GM12892 (cell line): ENCODE data around the gene IRS4.
A peak's percentile ranks its signal among the peaks of the same experiment; 100 is the strongest.

Experiments
- DNase-seq: peaks from one replicate; pipeline ENCODE4 v3.0.0; 2011; ENCODE audit not compliant: insufficient read length
- FAIRE-seq: peaks from 2 replicates; lab custom pipeline; 2011; peaks lifted over from hg19 to GRCh38; lab: Jason Lieb, UNC
- POLR2A ChIP-seq: IDR thresholded peaks from 2 replicates; pipeline ENCODE4 v1.6.1; 2011; ENCODE audit warnings: low read depth, low read length, control low read depth
- POLR2AphosphoS5 ChIP-seq: IDR thresholded peaks from 2 replicates; pipeline ENCODE4 v1.6.1; 2011; ENCODE audit warnings: low read depth, low read length, control low read depth
- TAF1 ChIP-seq: IDR thresholded peaks from 2 replicates; pipeline ENCODE4 v1.6.1; 2011; ENCODE audit warnings: low read depth, mild to moderate bottlenecking, control low read depth, low read length, borderline replicate concordance

IRS4 gene

GRCh38 chrX:108722561-108722960 is 13.8 kb downstream of the IRS4 start:
- FAIRE-seq (no peak), DNase-seq (no peak)
- no peak for TF ChIP-seq POLR2AphosphoS5

- no peak for DNase-seq
- no peak for TF ChIP-seq POLR2A
- TF ChIP-seq TAF1, result no peak
- no peak for TF ChIP-seq POLR2AphosphoS5
These were observed 23.5 kb downstream of the IRS4 start for GRCh38 chrX:108712886-108713285.

DNA sequence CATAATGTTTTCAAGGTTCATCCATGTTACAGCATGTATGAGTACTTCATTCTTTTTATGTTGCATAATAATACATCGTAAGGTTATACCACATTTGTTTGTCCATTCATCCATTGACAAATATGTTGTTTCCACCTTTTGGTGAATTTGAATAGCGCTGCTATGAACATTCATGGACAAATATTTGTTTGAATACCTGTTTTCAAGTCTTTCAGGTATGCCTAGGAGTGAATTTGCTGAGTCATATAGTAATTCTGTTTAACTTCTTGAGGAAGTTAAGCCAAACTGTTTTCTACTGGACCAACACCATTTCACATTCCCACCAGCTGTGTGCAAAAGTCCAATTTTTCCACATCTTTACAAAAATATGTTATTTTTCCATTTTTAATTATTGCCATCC is 31.5 kb downstream of the IRS4 start:
- FAIRE-seq, result peak; percentile 60
- no peak for DNase-seq
- TF ChIP-seq POLR2A, result no peak
- TF ChIP-seq POLR2AphosphoS5, result no peak
- TF ChIP-seq TAF1, result no peak

More at GRCh38 chrX:108712886-108713285, 23.5 kb downstream of the IRS4 start:
- FAIRE-seq, result no peak

DNA sequence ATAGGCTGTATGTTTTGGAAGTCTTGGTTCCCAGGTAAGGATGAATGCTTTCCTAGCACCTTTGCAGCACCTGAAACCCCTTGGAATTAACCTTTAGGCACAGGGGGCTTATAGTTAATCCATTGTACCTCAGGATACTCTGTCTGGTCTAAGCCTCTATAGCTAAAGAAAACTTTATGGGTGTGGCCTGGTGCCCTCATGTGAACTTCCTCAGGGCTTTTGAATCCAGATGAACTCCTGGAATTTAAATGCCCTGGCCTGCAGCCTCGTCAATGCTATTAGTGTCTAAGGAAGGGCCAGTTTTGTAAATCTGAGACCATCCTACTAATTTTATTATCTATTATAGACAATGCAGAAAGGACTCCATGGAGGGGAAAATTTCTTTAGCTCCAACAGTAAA is 33.8 kb downstream of the IRS4 start:
- no peak for DNase-seq
- FAIRE-seq, result no peak
- TF ChIP-seq POLR2AphosphoS5 (no peak), TAF1 (no peak), POLR2A (no peak)

- FAIRE-seq (no peak), DNase-seq (no peak)
- TF ChIP-seq POLR2AphosphoS5 (no peak), POLR2A (no peak), TAF1 (no peak)
These were observed 34.7 kb downstream of the IRS4 start for GRCh38 chrX:108701633-108702032.

- FAIRE-seq (peak; percentile 65), DNase-seq (no peak)
- TF ChIP-seq POLR2A (no peak), POLR2AphosphoS5 (no peak)
These were observed 37.0 kb downstream of the IRS4 start for GRCh38 chrX:108699368-108699767.

- FAIRE-seq (no peak), DNase-seq (no peak)
- TF ChIP-seq POLR2AphosphoS5 (no peak), TAF1 (no peak)
These were observed 39.7 kb downstream of the IRS4 start for GRCh38 chrX:108696690-108697089.
